Right atrium auricular region (tissue), 2 donors: ENCODE results near the gene WAS. TPM values are rescaled to one million over a fixed set of nuclear protein-coding genes. Genes with fewer than 3 reads are reported as not detected.

ENCODE experiments used
- DNase-seq: peaks from one replicate; pipeline ENCODE4 v3.0.0-alpha.2; 2019; ENCODE audit warnings: low spot score
- H3K27ac ChIP-seq, 2 donors: fragments of 200-600 bp; sonication (generic); 1 replicate in 1 of 2; 2 replicates in 1 of 2; pipeline ENCODE4 v1.5.1; 2016 to 2019
- H3K27me3 ChIP-seq, 2 donors: fragments of 200-600 bp; sonication (generic); one replicate each; pipeline versions ENCODE4 v1.5.1 to v1.6.0; 2017 to 2019
- H3K36me3 ChIP-seq: fragments of 200-600 bp; sonication (generic); one replicate; pipeline ENCODE4 v1.5.1; 2016
- H3K4me1 ChIP-seq, 2 donors: fragments of 200-600 bp; sonication (generic); one replicate each; pipeline versions ENCODE4 v1.5.1 to v1.6.0; 2017 to 2019
- H3K4me3 ChIP-seq, 2 donors: fragments of 200-600 bp; sonication (generic); 1 replicate in 1 of 2; 2 replicates in 1 of 2; pipeline ENCODE4 v1.5.1; 2017 to 2019; ENCODE audit warnings: mild to moderate bottlenecking in 1 of 2, moderate library complexity in 1 of 2
- H3K9me3 ChIP-seq, 2 donors: fragments of 200-600 bp; sonication (generic); one replicate each; pipeline ENCODE4 v1.5.1; 2019
- total RNA-seq, 2 donors: library from RNA; depleted of rRNA; stranded (reverse); fragments of >200 nt; gene quantifications; one replicate each; pipeline ENCODE4 v1.1.0, GENCODE V29; 2016
- TF ChIP-seq, protein P1 (sequence below), 2 donors: fragments of 200-600 bp; sonication (generic); IDR thresholded peaks; one replicate each; pipeline ENCODE4 v1.5.1; 2019; ENCODE audit warnings: antibody characterized with exemption in 2 of 2

Gene WAS
- total RNA-seq, 2 donors from 2014 or later = 3.0 to 4.5 TPM

DNA sequence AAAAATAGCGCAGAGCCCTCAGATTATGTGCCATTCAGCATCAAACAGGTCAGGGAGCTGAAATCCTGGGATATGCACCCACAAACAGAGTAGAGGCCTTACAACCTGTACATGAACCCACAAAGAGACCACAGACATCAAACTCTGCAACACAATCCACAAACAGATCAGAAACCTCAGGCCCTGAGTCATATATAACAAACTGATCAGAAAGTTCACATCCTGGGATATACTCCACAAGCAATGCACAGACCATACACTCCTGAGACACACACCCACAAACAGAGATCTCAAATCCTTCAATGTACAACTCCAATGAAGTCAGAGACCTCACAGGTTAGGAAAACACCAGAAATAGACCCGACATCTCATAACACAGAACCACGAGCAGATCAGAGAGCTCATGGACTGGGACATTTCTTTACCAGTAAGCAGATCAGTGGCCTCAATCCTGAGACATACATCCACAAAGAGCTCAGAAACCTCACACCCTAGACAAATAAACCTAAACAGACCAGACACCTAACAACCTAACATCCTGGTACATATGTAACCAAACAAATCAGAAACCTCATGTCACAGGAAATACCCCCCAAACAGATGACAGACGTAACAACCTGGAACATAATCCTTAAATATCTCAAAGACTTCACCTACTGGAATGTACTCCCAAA is 37.1 kb downstream of the WAS start:
- TF ChIP-seq, protein P1, sequence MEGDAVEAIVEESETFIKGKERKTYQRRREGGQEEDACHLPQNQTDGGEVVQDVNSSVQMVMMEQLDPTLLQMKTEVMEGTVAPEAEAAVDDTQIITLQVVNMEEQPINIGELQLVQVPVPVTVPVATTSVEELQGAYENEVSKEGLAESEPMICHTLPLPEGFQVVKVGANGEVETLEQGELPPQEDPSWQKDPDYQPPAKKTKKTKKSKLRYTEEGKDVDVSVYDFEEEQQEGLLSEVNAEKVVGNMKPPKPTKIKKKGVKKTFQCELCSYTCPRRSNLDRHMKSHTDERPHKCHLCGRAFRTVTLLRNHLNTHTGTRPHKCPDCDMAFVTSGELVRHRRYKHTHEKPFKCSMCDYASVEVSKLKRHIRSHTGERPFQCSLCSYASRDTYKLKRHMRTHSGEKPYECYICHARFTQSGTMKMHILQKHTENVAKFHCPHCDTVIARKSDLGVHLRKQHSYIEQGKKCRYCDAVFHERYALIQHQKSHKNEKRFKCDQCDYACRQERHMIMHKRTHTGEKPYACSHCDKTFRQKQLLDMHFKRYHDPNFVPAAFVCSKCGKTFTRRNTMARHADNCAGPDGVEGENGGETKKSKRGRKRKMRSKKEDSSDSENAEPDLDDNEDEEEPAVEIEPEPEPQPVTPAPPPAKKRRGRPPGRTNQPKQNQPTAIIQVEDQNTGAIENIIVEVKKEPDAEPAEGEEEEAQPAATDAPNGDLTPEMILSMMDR (IDR thresholded peaks at IDR 0.05) = no peak
- DNase-seq = no peak

DNA sequence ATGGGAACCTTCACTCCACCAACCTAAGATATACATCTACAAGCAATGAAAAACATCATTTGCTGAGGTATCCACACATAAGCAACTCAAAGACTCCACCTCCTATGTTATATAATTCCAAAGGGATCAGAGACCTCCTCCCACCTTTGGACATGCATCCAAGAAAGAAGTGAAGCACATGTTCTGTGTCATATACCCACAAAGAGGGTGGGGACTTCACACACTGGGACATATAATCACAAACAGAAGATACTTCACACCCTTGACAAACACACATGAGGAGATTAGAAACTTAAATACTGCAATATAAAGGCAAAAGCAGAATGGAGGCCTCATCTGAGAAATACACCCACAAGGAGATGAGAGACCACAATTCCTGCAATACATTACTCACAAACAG is 38.3 kb downstream of the WAS start:
- H3K4me1 ChIP-seq = no peaks in the 10 kb centered on the region
- TF ChIP-seq, protein P1 (IDR thresholded peaks at IDR 0.05) = no peak
- H3K4me3 ChIP-seq = no peak overlapping the region
- no peaks in the 10 kb centered on the region for H3K9me3 ChIP-seq
- no peak overlapping the region for H3K27ac ChIP-seq
- DNase-seq = no peak
- no peaks in the 10 kb centered on the region for H3K27me3 ChIP-seq
- H3K36me3 ChIP-seq = no peaks in the 10 kb centered on the region

More for the DNA sequence above, 37.1 kb downstream of the WAS start:
- no peak overlapping the region for H3K27ac ChIP-seq
- no peak overlapping the region for H3K4me3 ChIP-seq
- H3K36me3 ChIP-seq = no peaks in the 10 kb centered on the region
- no peaks in the 10 kb centered on the region for H3K27me3 ChIP-seq
- H3K4me1 ChIP-seq = no peaks in the 10 kb centered on the region
- no peaks in the 10 kb centered on the region for H3K9me3 ChIP-seq

DNA sequence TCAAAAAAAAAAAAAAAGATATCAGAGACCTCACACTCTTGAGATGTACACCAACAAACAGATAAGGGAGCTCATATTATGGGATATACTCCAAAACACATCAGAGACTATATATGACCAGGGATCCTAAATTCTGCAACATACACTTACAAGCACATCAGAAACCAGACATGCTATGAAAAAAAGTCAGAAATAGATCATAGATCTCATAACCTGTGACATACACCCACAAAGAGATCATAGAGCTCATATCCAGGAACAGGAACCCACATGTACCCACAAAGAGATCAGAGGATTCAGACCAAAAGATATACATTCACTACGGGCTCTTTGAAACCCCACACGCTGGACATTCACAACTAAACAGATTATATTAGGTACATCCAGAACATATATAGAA is 43.0 kb downstream of the WAS start:
- H3K4me1 ChIP-seq = no peaks in the 10 kb centered on the region
- H3K27me3 ChIP-seq = no peaks in the 10 kb centered on the region
- H3K36me3 ChIP-seq = no peaks in the 10 kb centered on the region
- H3K9me3 ChIP-seq = no peaks in the 10 kb centered on the region
- no peak for DNase-seq
- TF ChIP-seq, protein P1 (IDR thresholded peaks at IDR 0.05) = no peak
- no peak overlapping the region for H3K4me3 ChIP-seq
- no peak overlapping the region for H3K27ac ChIP-seq

DNA sequence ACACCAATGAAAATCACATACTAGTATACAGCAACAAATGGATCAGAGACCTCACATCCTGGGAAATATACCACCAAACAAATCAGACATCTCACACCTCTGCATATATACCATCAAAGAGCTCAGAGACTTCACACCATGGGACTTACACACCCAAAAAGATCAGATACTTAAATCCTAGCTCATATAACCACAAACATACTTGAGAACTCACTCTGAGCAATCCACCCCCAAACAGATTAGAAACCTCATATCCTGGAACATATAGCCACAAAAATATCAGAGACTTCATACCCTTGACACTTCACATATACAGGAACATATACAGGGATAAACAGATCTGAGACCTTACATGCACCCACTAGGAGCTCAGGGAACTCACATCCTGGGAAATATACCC is 45.1 kb downstream of the WAS start:
- H3K27me3 ChIP-seq = no peaks in the 10 kb centered on the region
- TF ChIP-seq, protein P1 (IDR thresholded peaks at IDR 0.05) = no peak
- H3K36me3 ChIP-seq = no peaks in the 10 kb centered on the region
- H3K9me3 ChIP-seq = no peaks in the 10 kb centered on the region
- no peaks in the 10 kb centered on the region for H3K4me1 ChIP-seq
- H3K4me3 ChIP-seq = no peak overlapping the region
- DNase-seq = no peak
- H3K27ac ChIP-seq = no peak overlapping the region

DNA sequence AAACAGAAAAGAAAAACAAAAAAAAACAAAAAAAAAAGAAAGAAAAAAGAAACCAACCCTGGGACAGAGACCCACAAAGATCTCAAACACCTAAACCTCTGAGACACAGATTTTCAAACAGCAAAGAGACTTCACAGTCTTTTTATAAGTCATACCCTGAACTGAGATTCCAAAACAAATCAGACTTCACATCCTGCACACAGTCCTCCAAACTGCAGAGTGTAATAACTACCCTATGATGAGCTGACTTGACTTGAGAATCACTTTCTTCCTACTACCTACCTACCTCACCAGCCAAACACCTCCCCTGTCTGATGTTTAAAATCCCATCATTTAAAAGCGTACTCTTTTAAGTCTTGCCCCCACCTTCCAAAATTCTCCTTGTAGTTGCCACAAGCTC is 52.7 kb downstream of the WAS start:
- H3K9me3 ChIP-seq = no peaks in the 10 kb centered on the region
- no peaks in the 10 kb centered on the region for H3K27me3 ChIP-seq
- H3K4me1 ChIP-seq = peaks cover 0 to 5% of the 10 kb centered on the region in 2 donors
- TF ChIP-seq, protein P1 (IDR thresholded peaks at IDR 0.05) = no peak
- no peak for DNase-seq
- H3K4me3 ChIP-seq = no peak overlapping the region
- no peaks in the 10 kb centered on the region for H3K36me3 ChIP-seq
- peak overlapping the region in 1 of 2 donors; percentile 26 for H3K27ac ChIP-seq

DNA sequence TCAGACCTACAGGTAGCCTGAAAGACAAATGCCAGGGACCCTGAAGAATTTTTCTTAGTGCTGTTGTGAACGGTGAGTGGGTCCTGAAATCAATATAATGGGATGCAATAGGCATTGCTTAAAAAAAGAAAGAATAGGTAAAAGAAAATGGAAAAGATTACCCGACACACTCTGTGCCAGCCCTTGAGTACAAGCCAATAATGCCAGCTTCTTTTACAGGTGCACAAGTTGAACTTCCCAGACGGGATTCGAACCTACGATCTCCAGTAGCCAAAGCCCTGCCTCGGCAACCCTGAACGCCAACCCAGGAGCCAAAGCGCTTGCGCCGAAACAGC is 53.2 kb downstream of the WAS start:
- Histone ChIP-seq H3K36me3 (no peaks in the 10 kb centered on the region), H3K4me1 (peaks cover 0 to 5% of the 10 kb centered on the region in 2 donors), H3K9me3 (no peaks in the 10 kb centered on the region), H3K27me3 (no peaks in the 10 kb centered on the region), H3K27ac (peak overlapping the region in 1 of 2 donors; percentile 26), H3K4me3 (peak overlapping the region; percentile 17 to 61)
- no peak for DNase-seq
- TF ChIP-seq, protein P1 (IDR thresholded peaks at IDR 0.05) = no peak
